ENCODE measurements around the gene PIGM. TPM values are rescaled to one million over a fixed set of nuclear protein-coding genes. Genes with fewer than 3 reads are reported as not detected.
A peak's percentile ranks its signal among the peaks of the same experiment; 100 is the strongest.

PIGM gene
- total RNA-seq, 1 donor from 2014 or later, result 6.5 TPM

DNA sequence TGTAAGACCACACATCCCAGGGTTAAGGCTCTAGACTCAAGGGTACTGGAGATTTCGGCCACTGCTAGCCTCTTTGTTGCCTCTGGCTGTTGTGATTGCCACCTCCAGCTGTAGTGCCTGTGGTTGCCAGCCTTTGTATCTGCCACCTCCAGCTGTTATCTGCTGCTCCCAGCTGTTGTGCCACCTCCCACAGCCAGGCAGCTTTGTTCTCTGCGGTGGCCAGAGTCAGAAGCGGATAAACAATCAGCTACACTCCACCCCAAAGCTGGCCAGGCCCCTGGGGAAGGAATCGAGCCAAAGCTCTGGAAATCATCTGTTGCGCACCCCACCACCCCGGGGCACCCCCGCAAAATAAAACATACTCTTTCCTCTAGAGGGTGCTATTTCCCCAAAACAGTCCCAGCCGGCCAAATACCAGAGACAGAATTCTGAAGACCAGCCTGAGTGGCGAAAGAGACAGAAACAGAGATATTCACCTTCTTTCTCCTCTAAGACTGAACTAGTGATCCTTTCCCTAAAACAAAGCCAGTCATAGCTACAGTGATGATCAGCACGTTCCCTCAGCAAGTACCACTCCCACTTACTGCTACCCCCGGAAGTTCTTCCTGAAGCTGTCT lies 14.8 kb upstream of the PIGM start:
- Mint-ChIP-seq H3K36me3 (ENCODE audit: low read depth) (no peaks in the 10 kb centered on the region), H3K27me3 (ENCODE audit: low read depth) (peaks cover 66% of the 10 kb centered on the region), H3K4me1 (ENCODE audit: low read depth) (peaks cover 9% of the 10 kb centered on the region), H3K27ac (ENCODE audit: unreplicated experiment) (no peak overlapping the region), H3K9me3 (ENCODE audit: low read depth) (no peaks in the 10 kb centered on the region), H3K4me3 (ENCODE audit: unreplicated experiment) (peak overlapping the region; percentile 43)
- TF ChIP-seq, protein P1, sequence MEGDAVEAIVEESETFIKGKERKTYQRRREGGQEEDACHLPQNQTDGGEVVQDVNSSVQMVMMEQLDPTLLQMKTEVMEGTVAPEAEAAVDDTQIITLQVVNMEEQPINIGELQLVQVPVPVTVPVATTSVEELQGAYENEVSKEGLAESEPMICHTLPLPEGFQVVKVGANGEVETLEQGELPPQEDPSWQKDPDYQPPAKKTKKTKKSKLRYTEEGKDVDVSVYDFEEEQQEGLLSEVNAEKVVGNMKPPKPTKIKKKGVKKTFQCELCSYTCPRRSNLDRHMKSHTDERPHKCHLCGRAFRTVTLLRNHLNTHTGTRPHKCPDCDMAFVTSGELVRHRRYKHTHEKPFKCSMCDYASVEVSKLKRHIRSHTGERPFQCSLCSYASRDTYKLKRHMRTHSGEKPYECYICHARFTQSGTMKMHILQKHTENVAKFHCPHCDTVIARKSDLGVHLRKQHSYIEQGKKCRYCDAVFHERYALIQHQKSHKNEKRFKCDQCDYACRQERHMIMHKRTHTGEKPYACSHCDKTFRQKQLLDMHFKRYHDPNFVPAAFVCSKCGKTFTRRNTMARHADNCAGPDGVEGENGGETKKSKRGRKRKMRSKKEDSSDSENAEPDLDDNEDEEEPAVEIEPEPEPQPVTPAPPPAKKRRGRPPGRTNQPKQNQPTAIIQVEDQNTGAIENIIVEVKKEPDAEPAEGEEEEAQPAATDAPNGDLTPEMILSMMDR (IDR thresholded peaks at IDR 0.05), result peak; percentile 82
- no peak for DNase-seq (ENCODE audit: low spot score)

DNA sequence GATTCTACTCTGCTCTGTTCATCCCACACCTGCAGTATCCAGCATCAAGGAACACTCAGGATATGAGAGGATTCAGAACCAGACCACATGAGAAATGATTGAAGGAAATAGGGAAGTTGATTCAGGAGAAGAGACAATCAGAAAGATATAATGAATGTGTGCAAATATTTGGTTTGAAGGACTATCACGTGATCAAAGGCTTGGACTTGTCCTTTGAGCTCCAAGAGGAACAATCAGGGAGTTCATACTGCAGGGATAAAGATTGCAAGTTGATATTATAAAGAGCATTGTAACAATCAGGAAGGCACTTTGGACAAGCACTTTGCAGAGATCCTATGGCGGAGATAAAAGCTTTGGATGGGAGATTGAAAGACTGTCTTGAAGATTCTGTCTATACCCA lies 13.9 kb upstream of the PIGM start:
- Mint-ChIP-seq H3K4me3 (ENCODE audit: unreplicated experiment) (no peak overlapping the region), H3K9me3 (ENCODE audit: low read depth) (no peaks in the 10 kb centered on the region), H3K27me3 (ENCODE audit: low read depth) (peaks cover 65% of the 10 kb centered on the region), H3K4me1 (ENCODE audit: low read depth) (peaks cover 9% of the 10 kb centered on the region), H3K27ac (ENCODE audit: unreplicated experiment) (no peak overlapping the region), H3K36me3 (ENCODE audit: low read depth) (no peaks in the 10 kb centered on the region)
- TF ChIP-seq, protein P1 (IDR thresholded peaks at IDR 0.05), result no peak
- DNase-seq (ENCODE audit: low spot score), result no peak

DNA sequence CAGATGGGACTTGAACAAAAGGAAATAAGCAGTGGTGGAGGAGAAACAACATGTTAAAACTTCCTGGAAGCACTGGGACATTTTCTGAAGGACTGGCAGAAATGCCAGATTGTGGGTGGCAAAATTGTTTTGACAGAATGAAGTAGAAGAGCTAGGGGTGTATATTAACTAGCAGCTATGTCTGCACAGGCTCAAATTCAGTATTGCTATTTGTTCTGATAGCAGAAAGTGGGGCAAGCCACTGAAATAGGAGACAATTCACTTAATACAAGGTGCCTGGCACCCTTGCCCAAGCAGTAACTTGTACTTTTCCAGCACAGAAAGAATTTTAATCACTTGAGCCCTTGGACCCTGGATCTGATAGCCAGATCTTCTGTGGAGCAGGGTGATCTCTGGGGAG lies 11.8 kb upstream of the PIGM start:
- no peaks in the 10 kb centered on the region for H3K36me3 Mint-ChIP-seq (ENCODE audit: low read depth)
- H3K27me3 Mint-ChIP-seq (ENCODE audit: low read depth), result peaks cover 68% of the 10 kb centered on the region
- H3K27ac Mint-ChIP-seq (ENCODE audit: unreplicated experiment), result no peak overlapping the region
- no peak overlapping the region for H3K4me3 Mint-ChIP-seq (ENCODE audit: unreplicated experiment)
- peaks cover 9% of the 10 kb centered on the region for H3K4me1 Mint-ChIP-seq (ENCODE audit: low read depth)
- DNase-seq (ENCODE audit: low spot score), result no peak
- H3K9me3 Mint-ChIP-seq (ENCODE audit: low read depth), result no peaks in the 10 kb centered on the region
- TF ChIP-seq, protein P1 (IDR thresholded peaks at IDR 0.05), result no peak

DNA sequence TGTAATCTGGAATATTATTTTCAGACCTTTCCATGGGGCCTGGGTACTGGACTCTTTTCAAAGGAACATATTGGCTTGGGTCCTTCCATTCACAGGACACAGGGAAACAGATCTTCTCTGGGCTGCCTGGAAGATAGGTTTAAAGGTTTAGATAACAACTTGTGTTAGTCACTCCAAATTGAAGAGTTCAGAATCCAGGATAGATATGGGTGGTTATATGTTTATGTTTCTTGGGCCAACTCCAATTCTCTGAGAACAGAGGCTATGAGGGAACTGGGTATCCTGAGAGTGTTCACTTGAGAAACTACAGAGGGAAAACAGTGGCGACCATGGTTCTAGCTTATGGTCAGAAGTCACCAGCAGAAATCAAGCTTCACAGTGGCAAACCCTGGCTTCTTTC lies 8.7 kb upstream of the PIGM start:
- TF ChIP-seq, protein P1 (IDR thresholded peaks at IDR 0.05), result no peak
- Mint-ChIP-seq H3K27me3 (ENCODE audit: low read depth) (peaks cover 60% of the 10 kb centered on the region), H3K9me3 (ENCODE audit: low read depth) (no peaks in the 10 kb centered on the region), H3K27ac (ENCODE audit: unreplicated experiment) (no peak overlapping the region), H3K4me1 (ENCODE audit: low read depth) (no peaks in the 10 kb centered on the region), H3K36me3 (ENCODE audit: low read depth) (no peaks in the 10 kb centered on the region), H3K4me3 (ENCODE audit: unreplicated experiment) (no peak overlapping the region)
- no peak for DNase-seq (ENCODE audit: low spot score)

DNA sequence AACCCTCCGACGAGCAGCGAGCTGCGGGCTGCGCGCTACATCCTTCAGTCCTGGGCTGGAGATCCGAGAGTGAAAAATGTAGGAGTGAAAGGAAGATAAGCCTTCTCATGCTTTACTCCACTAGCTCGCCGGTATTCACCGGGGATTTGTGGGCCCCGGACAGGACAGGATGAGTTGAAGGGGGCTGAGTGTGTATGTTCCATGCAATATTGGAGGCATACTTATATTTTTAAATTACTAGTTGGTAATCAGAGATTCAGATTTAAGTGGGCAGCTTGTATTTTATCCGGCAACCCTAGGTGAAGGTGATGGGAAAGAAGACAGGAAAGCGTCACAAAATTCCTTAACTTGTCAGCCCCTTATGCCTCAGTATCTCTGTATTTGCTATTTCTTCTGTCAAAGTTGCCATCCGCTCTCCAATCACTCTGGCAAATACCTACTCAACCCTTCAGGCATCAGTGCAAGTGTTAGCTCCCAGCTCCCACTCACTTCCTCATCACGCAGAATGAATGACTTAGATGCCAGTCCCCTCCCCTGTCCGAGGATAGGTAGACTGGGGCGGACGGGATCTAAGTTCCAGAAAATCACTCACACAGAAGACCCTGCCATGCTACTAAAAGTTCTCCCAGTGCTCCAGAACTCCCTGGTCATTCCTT lies 503 bp upstream of the PIGM start:
- no peak for DNase-seq (ENCODE audit: low spot score)
- Mint-ChIP-seq H3K27ac (ENCODE audit: unreplicated experiment) (peak overlapping the region; percentile 86), H3K4me1 (ENCODE audit: low read depth) (peaks cover 20% of the 10 kb centered on the region), H3K27me3 (ENCODE audit: low read depth) (peaks cover 24% of the 10 kb centered on the region), H3K36me3 (ENCODE audit: low read depth) (peaks cover under 1% of the 10 kb centered on the region), H3K9me3 (ENCODE audit: low read depth) (no peaks in the 10 kb centered on the region), H3K4me3 (ENCODE audit: unreplicated experiment) (peak overlapping the region; percentile 97)
- TF ChIP-seq, protein P1 (IDR thresholded peaks at IDR 0.05), result no peak
